GM18870 (cell line): ENCODE data around the gene FASTKD1.
"Not testable (repeated sequence)": the region's sequence is repeated elsewhere in the genome, so short reads cannot be mapped to it uniquely, and the experiment has no call there.

ENCODE experiments used
- ATAC-seq: cut with Tn5 transposase; IDR thresholded peaks from one replicate; pipeline ENCODE4 v1.9.1; 2021; ENCODE audit warnings: moderate library complexity; ENCODE audit not compliant: unreplicated experiment

The FASTKD1 gene

GRCh38 chr2:169573160-169573973 is at the start of gene FASTKD1:
TSS of gene FASTKD1 (minus strand) at chr2:169573865. CDS start at chr2:169572029, 1,836 bp downstream.
- ATAC-seq: peak; percentile 99

- ATAC-seq: no peak
Observed at GRCh38 chr2:169623235-169623634, 49.6 kb upstream of the FASTKD1 start.

- ATAC-seq: no peak
Observed at GRCh38 chr2:169620509-169620908, 46.8 kb upstream of the FASTKD1 start.

- ATAC-seq: no peak
Observed at GRCh38 chr2:169619946-169620345, 46.3 kb upstream of the FASTKD1 start.

- ATAC-seq: not testable (repeated sequence)
Observed at GRCh38 chr2:169615982-169616381, 42.3 kb upstream of the FASTKD1 start.

GRCh38 chr2:169613876-169614275 is 40.2 kb upstream of the FASTKD1 start:
- ATAC-seq: no peak

GRCh38 chr2:169609264-169609663 is 35.6 kb upstream of the FASTKD1 start:
- no peak for ATAC-seq

- ATAC-seq: no peak
Observed at GRCh38 chr2:169599568-169599967, 25.9 kb upstream of the FASTKD1 start.

GRCh38 chr2:169598982-169599381 is 25.3 kb upstream of the FASTKD1 start:
- ATAC-seq: no peak

GRCh38 chr2:169596546-169596945 is 22.9 kb upstream of the FASTKD1 start:
- ATAC-seq: not testable (repeated sequence)

GRCh38 chr2:169590804-169591203 is 17.1 kb upstream of the FASTKD1 start:
- ATAC-seq: no peak

- ATAC-seq: no peak
Observed at GRCh38 chr2:169585673-169586072, 12.0 kb upstream of the FASTKD1 start.

- peak; percentile 75 for ATAC-seq
Observed at GRCh38 chr2:169584005-169584877, 10.6 kb upstream of the FASTKD1 start, which contains the start of gene PPIG. TSS of gene PPIG (plus strand) at chr2:169584351. CDS start at chr2:169604042, 19,691 bp downstream.

GRCh38 chr2:169583518-169583917 is 9.9 kb upstream of the FASTKD1 start:
- ATAC-seq: no peak

GRCh38 chr2:169582552-169583266 is 9.0 kb upstream of the FASTKD1 start:
- ATAC-seq: not testable (repeated sequence)

- no peak for ATAC-seq
Observed at GRCh38 chr2:169579044-169579443, 5.4 kb upstream of the FASTKD1 start.

GRCh38 chr2:169575264-169575663 is 1.6 kb upstream of the FASTKD1 start:
- ATAC-seq: not testable (repeated sequence)

- not testable (repeated sequence) for ATAC-seq
Observed at GRCh38 chr2:169574539-169574938, 874 bp upstream of the FASTKD1 start.

GRCh38 chr2:169573974-169574299 is 272 bp upstream of the FASTKD1 start:
- ATAC-seq: no peak

- no peak for ATAC-seq
Observed at GRCh38 chr2:169572821-169573159, 875 bp downstream of the FASTKD1 start.

GRCh38 chr2:169572189-169572588 is 1.5 kb downstream of the FASTKD1 start:
- ATAC-seq: no peak
